ENCODE measurements around the gene HAL.

DNA sequence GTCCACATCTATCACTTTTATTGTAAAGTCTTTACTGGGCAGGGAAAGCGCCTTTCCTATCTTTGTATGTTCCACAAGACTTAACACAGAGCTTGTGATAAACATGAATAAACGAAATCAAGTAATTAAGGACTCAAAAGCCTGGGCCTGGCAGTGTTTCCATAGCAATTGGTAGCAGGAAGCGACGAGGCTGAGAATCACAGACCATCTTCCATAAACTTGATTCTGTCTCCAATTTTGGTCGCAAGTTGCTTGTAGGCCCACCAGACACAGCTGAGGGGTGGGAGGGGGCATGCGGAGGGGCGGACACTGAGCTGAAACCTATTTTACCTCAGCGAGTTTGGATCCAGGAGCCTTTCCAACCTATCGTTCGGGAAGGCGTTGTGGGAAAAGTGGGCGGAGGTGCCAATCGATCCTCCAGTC, 54.0 kb downstream of the HAL start:
- no peak for TF ChIP-seq FOXA1 (IDR thresholded peaks at IDR 0.05)
- TF ChIP-seq, protein P1, sequence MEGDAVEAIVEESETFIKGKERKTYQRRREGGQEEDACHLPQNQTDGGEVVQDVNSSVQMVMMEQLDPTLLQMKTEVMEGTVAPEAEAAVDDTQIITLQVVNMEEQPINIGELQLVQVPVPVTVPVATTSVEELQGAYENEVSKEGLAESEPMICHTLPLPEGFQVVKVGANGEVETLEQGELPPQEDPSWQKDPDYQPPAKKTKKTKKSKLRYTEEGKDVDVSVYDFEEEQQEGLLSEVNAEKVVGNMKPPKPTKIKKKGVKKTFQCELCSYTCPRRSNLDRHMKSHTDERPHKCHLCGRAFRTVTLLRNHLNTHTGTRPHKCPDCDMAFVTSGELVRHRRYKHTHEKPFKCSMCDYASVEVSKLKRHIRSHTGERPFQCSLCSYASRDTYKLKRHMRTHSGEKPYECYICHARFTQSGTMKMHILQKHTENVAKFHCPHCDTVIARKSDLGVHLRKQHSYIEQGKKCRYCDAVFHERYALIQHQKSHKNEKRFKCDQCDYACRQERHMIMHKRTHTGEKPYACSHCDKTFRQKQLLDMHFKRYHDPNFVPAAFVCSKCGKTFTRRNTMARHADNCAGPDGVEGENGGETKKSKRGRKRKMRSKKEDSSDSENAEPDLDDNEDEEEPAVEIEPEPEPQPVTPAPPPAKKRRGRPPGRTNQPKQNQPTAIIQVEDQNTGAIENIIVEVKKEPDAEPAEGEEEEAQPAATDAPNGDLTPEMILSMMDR (IDR thresholded peaks at IDR 0.05; ENCODE audit: low read depth, low read length, missing input control), result no peak
